ENCODE results near the gene SAMD4A.

Gene SAMD4A

GRCh38 chr14:54763761-54764160, 196.8 kb downstream of the SAMD4A start:
- TF ChIP-seq CTCF (conservative IDR thresholded peaks at IDR 0.05; ENCODE audit: control insufficient read depth, insufficient read depth, low read depth, low read length), result no peak
- no peak for DNase-seq (ENCODE audit: low read depth)
- no peak overlapping the region for H3K4me3 ChIP-seq (ENCODE audit: control insufficient read depth, low read depth, low read length)

- no peak overlapping the region for H3K4me3 ChIP-seq (ENCODE audit: control insufficient read depth, low read depth, low read length)
- TF ChIP-seq CTCF (conservative IDR thresholded peaks at IDR 0.05; ENCODE audit: control insufficient read depth, insufficient read depth, low read depth, low read length), result no peak
- DNase-seq (ENCODE audit: low read depth), result no peak
Measured at GRCh38 chr14:54766276-54767138, 199.6 kb downstream of the SAMD4A start.

GRCh38 chr14:54767139-54767431, 200.2 kb downstream of the SAMD4A start:
- H3K4me3 ChIP-seq (ENCODE audit: control insufficient read depth, low read depth, low read length), result no peak overlapping the region
- no peak for TF ChIP-seq CTCF (conservative IDR thresholded peaks at IDR 0.05; ENCODE audit: control insufficient read depth, insufficient read depth, low read depth, low read length)
- no peak for DNase-seq (ENCODE audit: low read depth)

GRCh38 chr14:54767450-54767849, 200.5 kb downstream of the SAMD4A start:
- no peak for DNase-seq (ENCODE audit: low read depth)
- no peak overlapping the region for H3K4me3 ChIP-seq (ENCODE audit: control insufficient read depth, low read depth, low read length)
- TF ChIP-seq CTCF (conservative IDR thresholded peaks at IDR 0.05; ENCODE audit: control insufficient read depth, insufficient read depth, low read depth, low read length), result no peak

GRCh38 chr14:54768501-54769129, 201.7 kb downstream of the SAMD4A start:
- H3K4me3 ChIP-seq (ENCODE audit: control insufficient read depth, low read depth, low read length), result no peak overlapping the region
- peak; percentile 2 for DNase-seq (ENCODE audit: low read depth)
- no peak for TF ChIP-seq CTCF (conservative IDR thresholded peaks at IDR 0.05; ENCODE audit: control insufficient read depth, insufficient read depth, low read depth, low read length)

- no peak for DNase-seq (ENCODE audit: low read depth)
- no peak overlapping the region for H3K4me3 ChIP-seq (ENCODE audit: control insufficient read depth, low read depth, low read length)
- no peak for TF ChIP-seq CTCF (conservative IDR thresholded peaks at IDR 0.05; ENCODE audit: control insufficient read depth, insufficient read depth, low read depth, low read length)
Measured at GRCh38 chr14:54769951-54770863, 203.3 kb downstream of the SAMD4A start.
